COR-L47 (cell line): Measurements from ENCODE around the gene GK.
"Not testable (repeated sequence)": the region's sequence is repeated elsewhere in the genome, so short reads cannot be mapped to it uniquely, and the experiment has no call there.

Experiments used
- DNase-seq: peaks from one replicate; lab custom pipeline; 2025; lab: John Stamatoyannopoulos, UW

The GK gene

DNA sequence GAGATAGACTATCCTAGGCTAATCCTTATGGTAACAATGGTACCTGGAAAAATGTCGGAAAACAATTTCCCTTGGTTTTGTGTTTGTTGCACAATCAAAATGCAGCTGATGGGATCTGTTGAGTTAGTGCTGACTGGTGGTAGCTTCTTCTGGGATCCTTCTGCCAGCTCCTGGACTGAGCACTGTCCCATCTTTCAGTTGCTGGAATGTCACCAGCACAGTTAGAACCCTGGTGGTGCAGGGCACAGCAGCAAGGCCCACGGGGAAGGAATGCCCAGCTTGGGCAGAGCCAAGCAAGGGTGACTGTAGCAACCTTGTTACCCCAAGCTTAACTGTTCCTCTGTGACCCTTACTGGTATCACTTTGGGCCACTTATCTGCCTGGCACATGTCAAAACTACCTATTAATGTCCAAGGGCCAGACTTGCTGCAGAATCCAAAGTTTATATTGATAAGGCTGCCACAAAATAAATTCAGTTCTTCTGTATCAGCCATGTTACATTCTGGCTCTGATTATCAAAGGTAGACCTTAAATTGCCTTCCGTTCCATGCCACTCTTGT, 53.1 kb downstream of the GK start:
- no peak for DNase-seq

- no peak for DNase-seq
These were observed 59.0 kb downstream of the GK start for GRCh38 chrX:30712214-30712613.

DNA sequence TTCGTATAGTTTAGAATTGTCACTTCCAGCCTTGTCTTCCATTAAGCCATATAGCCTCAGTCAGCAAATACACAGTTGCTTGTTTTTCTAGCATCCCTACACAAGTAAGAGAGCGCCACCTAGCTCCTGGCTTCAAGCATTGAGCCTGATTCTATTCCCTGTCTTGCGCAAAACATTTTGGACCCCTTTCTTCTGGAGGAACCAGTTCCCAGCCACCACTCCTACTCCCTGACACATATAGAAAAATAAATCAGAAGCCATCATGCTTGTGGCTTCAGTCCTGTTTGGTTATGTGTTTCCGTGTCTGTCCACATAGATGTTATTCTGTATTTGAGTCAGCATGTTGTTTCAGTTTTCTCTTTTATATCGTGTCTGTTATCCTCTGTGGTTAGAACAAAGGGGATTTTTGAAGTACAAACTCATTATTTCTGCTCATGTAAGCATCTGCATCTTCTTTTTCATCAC, 59.9 kb downstream of the GK start:
- peak; percentile 21 for DNase-seq

DNA sequence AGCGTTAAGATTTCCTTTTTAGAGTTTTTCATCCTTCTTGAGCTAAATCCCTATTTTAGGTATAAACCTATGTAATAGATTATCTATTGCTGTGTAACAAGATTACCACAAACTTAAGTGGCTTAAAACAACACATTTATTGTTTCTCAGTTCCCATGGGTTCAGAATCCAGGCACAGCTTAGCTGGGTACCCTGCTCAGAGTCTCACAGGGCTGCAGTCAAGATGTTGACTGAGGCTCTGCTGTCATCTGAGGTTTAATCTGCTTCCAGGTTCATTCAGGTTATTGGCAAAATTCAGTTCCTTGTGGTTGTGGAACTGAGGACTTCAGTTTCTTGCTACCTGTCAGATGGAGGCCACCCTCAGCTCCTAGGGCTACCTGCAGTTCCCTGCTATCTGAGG, 60.9 kb downstream of the GK start:
- DNase-seq, result no peak

- DNase-seq, result no peak
These were observed 62.8 kb downstream of the GK start for GRCh38 chrX:30715976-30716375.

- DNase-seq, result no peak
These were observed 80.8 kb downstream of the GK start for GRCh38 chrX:30733852-30734660.

DNA sequence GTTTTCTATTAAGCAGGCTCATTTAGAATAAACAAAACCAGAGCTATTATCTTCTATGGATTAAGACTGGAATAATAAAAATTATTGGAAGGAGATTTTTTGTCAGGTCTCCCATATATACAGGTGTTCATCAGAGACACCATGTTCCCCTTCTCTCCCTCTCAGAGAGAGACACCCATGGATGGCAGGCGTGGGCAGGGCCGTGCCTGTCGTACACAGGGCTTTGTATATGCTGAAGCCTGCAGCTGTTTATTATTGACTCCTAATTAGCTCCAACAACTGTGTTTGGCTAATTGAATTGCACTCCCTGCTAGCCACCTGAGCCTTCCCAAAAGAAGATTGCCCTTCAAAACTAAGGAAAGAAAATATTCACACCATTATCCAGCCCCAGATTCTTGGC, 81.6 kb downstream of the GK start:
- no peak for DNase-seq

- no peak for DNase-seq
These were observed 82.6 kb downstream of the GK start for GRCh38 chrX:30735839-30736238.

- DNase-seq, result no peak
These were observed 88.3 kb downstream of the GK start for GRCh38 chrX:30741545-30741944.

DNA sequence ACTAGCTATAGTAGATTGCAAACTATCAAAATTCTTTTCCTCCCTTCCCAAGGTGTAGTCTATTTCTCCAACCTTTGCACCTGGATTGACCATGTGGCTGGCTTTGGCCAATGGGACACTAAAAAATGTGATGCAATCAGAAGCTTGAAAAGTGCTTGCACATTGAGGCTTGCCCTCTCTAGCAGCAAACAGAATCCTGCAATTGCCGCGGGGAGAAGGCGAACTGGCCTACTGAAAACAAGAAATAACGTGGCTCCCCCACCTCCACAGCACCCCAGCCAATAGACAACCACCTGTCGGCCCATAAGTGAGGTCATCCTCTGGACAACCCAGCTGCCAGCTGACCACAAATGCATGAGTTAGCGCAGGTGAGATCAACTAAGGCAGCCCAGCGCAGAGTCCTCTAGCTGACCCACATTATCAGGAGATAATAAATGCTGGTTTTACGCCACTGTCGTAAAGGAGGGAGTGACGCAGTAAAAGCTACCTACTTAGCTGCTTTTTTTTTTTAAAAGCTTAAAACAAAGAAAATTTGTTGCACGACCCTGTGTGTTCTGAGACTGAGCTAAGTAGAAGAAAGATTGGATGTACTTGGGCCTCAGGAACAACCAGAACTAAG, 95.2 kb downstream of the GK start:
- no peak for DNase-seq

DNA sequence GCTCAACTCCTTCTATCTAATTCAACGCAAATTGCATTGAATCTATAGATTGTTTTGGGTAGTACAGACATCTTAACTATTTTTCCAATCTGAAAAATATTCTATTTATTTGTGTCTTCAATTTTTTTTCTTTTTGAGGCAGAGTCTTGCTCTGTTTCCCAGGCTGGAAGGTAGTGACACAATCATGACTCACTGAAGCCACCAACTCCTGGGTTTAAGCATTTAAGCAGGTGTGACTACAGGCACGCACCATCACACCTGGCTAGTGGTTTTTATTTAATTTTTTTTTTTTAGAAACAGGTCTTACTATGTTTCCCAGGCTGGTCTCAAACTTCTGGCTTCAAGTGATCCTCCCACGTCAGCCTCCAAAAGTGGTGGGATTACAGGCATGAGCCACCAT, 98.3 kb downstream of the GK start:
- DNase-seq, result no peak

DNA sequence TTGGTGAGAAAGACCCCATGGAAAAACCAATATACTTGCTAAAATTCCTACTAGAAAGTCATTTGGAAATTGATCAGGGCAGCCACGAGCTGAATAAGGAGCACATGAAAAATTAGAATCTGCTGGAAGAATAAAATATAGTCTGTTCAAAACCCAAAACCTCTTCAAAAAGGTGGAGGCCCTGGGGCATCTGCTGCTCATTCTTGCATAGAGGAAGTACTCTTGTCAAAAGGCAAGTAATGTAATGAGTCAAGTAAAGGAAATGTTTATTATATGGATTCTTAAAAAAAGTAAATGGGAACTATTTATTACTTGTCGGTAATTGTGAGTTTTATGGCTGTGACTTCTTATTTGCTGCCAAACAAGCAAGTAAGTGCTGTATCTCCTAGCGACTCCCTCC, 109.5 kb downstream of the GK start:
- DNase-seq, result no peak

DNA sequence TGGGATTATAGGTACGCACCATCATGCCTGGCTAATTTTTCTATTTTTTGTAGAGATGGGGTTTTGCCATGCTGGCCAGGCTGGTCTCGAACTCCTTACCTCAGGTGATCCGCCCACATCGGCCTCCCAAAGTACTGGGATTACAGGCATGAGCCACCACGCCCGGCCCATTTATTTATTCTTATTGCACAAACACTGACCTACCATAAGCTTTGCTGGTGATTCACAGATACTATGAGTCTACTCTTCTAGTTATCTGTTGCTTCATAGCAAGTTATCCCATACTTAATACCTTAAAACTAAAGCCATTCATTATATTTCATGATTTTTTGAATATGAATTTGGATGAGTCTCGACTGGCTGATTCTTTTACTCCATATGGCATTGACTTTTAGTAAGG, 120.5 kb downstream of the GK start:
- DNase-seq, result not testable (repeated sequence)

GRCh38 chrX:30777575-30777974, 124.4 kb downstream of the GK start:
- no peak for DNase-seq

- DNase-seq, result no peak
These were observed 126.3 kb downstream of the GK start for GRCh38 chrX:30779453-30780030.
